ENCODE results near the gene SLC25A34.

GRCh38 chr1:15739259-15739658 is 3.2 kb downstream of the SLC25A34 start:
- TF ChIP-seq CTCF (IDR thresholded peaks at IDR 0.05) (no peak), POLR2A (IDR thresholded peaks at IDR 0.05; ENCODE audit: low read depth) (no peak), POLR2AphosphoS5 (IDR thresholded peaks at IDR 0.05) (no peak), EP300 (IDR thresholded peaks at IDR 0.05) (no peak)

Data from esophagus muscularis mucosa (tissue), 4 donors.